HEK293 (cell line): Measurements from ENCODE around the gene KLK6.

ENCODE experiments used
- EGR2 ChIP-seq: fragments of 450-650 bp; formaldehyde crosslinking; IDR thresholded peaks from 2 replicates; pipeline ENCODE4 v1.5.1; 2016; ENCODE audit warnings: low read depth, missing biosample characterization, missing genetic modification characterization
- ELK4 ChIP-seq: IDR thresholded peaks from 2 replicates; pipeline ENCODE4 v1.6.1; 2011; ENCODE audit warnings: mild to moderate bottlenecking, low read depth, low read length, borderline replicate concordance
- FEZF1 ChIP-seq: fragments of 450-650 bp; formaldehyde crosslinking; IDR thresholded peaks from 2 replicates; pipeline ENCODE4 v1.5.1; 2016; ENCODE audit warnings: missing biosample characterization, missing genetic modification characterization
- GFI1B ChIP-seq: fragments of 450-650 bp; formaldehyde crosslinking; IDR thresholded peaks from 2 replicates; pipeline ENCODE4 v1.5.1; 2016; ENCODE audit warnings: missing biosample characterization, missing genetic modification characterization
- GLIS1 ChIP-seq: fragments of 450-650 bp; formaldehyde crosslinking; IDR thresholded peaks from 2 replicates; pipeline ENCODE4 v1.5.1; 2016; ENCODE audit warnings: missing biosample characterization, missing genetic modification characterization
- IKZF3 ChIP-seq: fragments of 450-650 bp; IDR thresholded peaks from 2 replicates; pipeline ENCODE4 v1.5.0; 2018; ENCODE audit warnings: missing biosample characterization, mild to moderate bottlenecking, missing genetic modification characterization, moderate library complexity
- KLF8 ChIP-seq: fragments of 450-650 bp; formaldehyde crosslinking; IDR thresholded peaks from 2 replicates; pipeline ENCODE4 v1.5.1; 2016; ENCODE audit warnings: missing biosample characterization, missing genetic modification characterization
- REPIN1 ChIP-seq: fragments of 450-650 bp; formaldehyde crosslinking; IDR thresholded peaks from 2 replicates; pipeline ENCODE4 v1.5.1; 2017; ENCODE audit warnings: missing biosample characterization, missing genetic modification characterization, low read depth
- SALL2 ChIP-seq: fragments of 450-650 bp; formaldehyde crosslinking; IDR thresholded peaks from 2 replicates; pipeline ENCODE4 v1.5.0; 2017; ENCODE audit warnings: missing biosample characterization, mild to moderate bottlenecking, missing genetic modification characterization, borderline replicate concordance
- TRIM28 ChIP-seq: IDR thresholded peaks from 2 replicates; pipeline ENCODE4 v1.6.1; 2011; ENCODE audit warnings: low read length, control low read depth, borderline replicate concordance
- WT1 ChIP-seq: fragments of 450-650 bp; formaldehyde crosslinking; IDR thresholded peaks from 2 replicates; pipeline ENCODE4 v1.5.1; 2016; ENCODE audit warnings: missing biosample characterization, missing genetic modification characterization
- YY2 ChIP-seq: fragments of 450-650 bp; formaldehyde crosslinking; IDR thresholded peaks from 2 replicates; pipeline ENCODE4 v1.5.1; 2016; ENCODE audit warnings: missing biosample characterization, missing genetic modification characterization
- ZBTB1 ChIP-seq: fragments of 450-650 bp; formaldehyde crosslinking; IDR thresholded peaks from 2 replicates; pipeline ENCODE4 v1.5.1; 2016; ENCODE audit warnings: missing biosample characterization, missing genetic modification characterization
- ZBTB17 ChIP-seq: fragments of 450-650 bp; formaldehyde crosslinking; IDR thresholded peaks from 2 replicates; pipeline ENCODE4 v1.5.1; 2016; ENCODE audit warnings: missing biosample characterization, missing genetic modification characterization
- ZBTB21 ChIP-seq: fragments of 450-650 bp; formaldehyde crosslinking; IDR thresholded peaks from 2 replicates; pipeline ENCODE4 v1.5.1; 2017; ENCODE audit warnings: missing biosample characterization, missing genetic modification characterization
- ZBTB48 ChIP-seq: fragments of 450-650 bp; formaldehyde crosslinking; IDR thresholded peaks from 2 replicates; pipeline ENCODE4 v1.5.1; 2016; ENCODE audit warnings: missing biosample characterization, missing genetic modification characterization
- ZFHX2 ChIP-seq: fragments of 450-650 bp; formaldehyde crosslinking; conservative IDR thresholded peaks from 2 replicates; pipeline ENCODE4 v1.5.1; 2016; ENCODE audit warnings: missing biosample characterization, missing genetic modification characterization
- ZNF10 ChIP-seq: fragments of 450-650 bp; formaldehyde crosslinking; IDR thresholded peaks from 2 replicates; pipeline ENCODE4 v1.5.1; 2017; ENCODE audit warnings: missing biosample characterization, missing genetic modification characterization
- ZNF112 ChIP-seq: fragments of 450-650 bp; formaldehyde crosslinking; IDR thresholded peaks from 2 replicates; pipeline ENCODE4 v1.5.0; 2017; ENCODE audit warnings: missing biosample characterization, missing genetic modification characterization
- ZNF121 ChIP-seq: fragments of 450-650 bp; formaldehyde crosslinking; IDR thresholded peaks from 2 replicates; pipeline ENCODE4 v1.5.1; 2016; ENCODE audit warnings: missing biosample characterization, missing genetic modification characterization
- ZNF148 ChIP-seq: fragments of 450-650 bp; formaldehyde crosslinking; IDR thresholded peaks from 2 replicates; pipeline ENCODE4 v1.5.0; 2017; ENCODE audit warnings: missing biosample characterization, missing genetic modification characterization, borderline replicate concordance
- ZNF157 ChIP-seq: fragments of 450-650 bp; formaldehyde crosslinking; IDR thresholded peaks from 2 replicates; pipeline ENCODE4 v1.5.1; 2016; ENCODE audit warnings: missing biosample characterization, missing genetic modification characterization
- ZNF16 ChIP-seq: fragments of 450-650 bp; formaldehyde crosslinking; IDR thresholded peaks from 2 replicates; pipeline ENCODE4 v1.5.1; 2016; ENCODE audit warnings: low read depth, missing biosample characterization, missing genetic modification characterization
- ZNF311 ChIP-seq: fragments of 450-650 bp; formaldehyde crosslinking; IDR thresholded peaks from 2 replicates; pipeline ENCODE4 v1.5.1; 2017; ENCODE audit warnings: missing biosample characterization, missing genetic modification characterization, borderline replicate concordance
- ZNF391 ChIP-seq: fragments of 450-650 bp; formaldehyde crosslinking; IDR thresholded peaks from 2 replicates; pipeline ENCODE4 v1.5.1; 2016; ENCODE audit warnings: low read depth, missing biosample characterization, missing genetic modification characterization, borderline replicate concordance
- ZNF404 ChIP-seq: fragments of 450-650 bp; formaldehyde crosslinking; IDR thresholded peaks from 2 replicates; pipeline ENCODE4 v1.5.1; 2017; ENCODE audit warnings: missing biosample characterization, missing genetic modification characterization
- ZNF449 ChIP-seq: fragments of 450-650 bp; formaldehyde crosslinking; IDR thresholded peaks from 2 replicates; pipeline ENCODE4 v1.5.1; 2017; ENCODE audit warnings: missing biosample characterization, mild to moderate bottlenecking, missing genetic modification characterization, moderate library complexity
- ZNF473 ChIP-seq: fragments of 450-650 bp; formaldehyde crosslinking; IDR thresholded peaks from 2 replicates; pipeline ENCODE4 v1.5.1; 2017; ENCODE audit warnings: missing biosample characterization, missing genetic modification characterization
- ZNF48 ChIP-seq: fragments of 450-650 bp; formaldehyde crosslinking; IDR thresholded peaks from 2 replicates; pipeline ENCODE4 v1.5.1; 2016; ENCODE audit warnings: missing biosample characterization, missing genetic modification characterization
- ZNF555 ChIP-seq: fragments of 450-650 bp; formaldehyde crosslinking; conservative IDR thresholded peaks from 2 replicates; pipeline ENCODE4 v1.5.1; 2017; ENCODE audit warnings: missing biosample characterization, mild to moderate bottlenecking, missing genetic modification characterization, inconsistent platforms
- ZNF600 ChIP-seq: fragments of 450-650 bp; formaldehyde crosslinking; IDR thresholded peaks from 2 replicates; pipeline ENCODE4 v1.5.1; 2016; ENCODE audit warnings: missing biosample characterization, missing genetic modification characterization
- ZNF624 ChIP-seq: fragments of 450-650 bp; formaldehyde crosslinking; IDR thresholded peaks from 2 replicates; pipeline ENCODE4 v1.5.1; 2017; ENCODE audit warnings: missing biosample characterization, missing genetic modification characterization
- ZNF670 ChIP-seq: fragments of 450-650 bp; formaldehyde crosslinking; IDR thresholded peaks from 2 replicates; pipeline ENCODE4 v1.5.1; 2016; ENCODE audit warnings: missing biosample characterization, missing genetic modification characterization, low read depth
- ZNF707 ChIP-seq: fragments of 450-650 bp; formaldehyde crosslinking; IDR thresholded peaks from 2 replicates; pipeline ENCODE4 v1.5.1; 2016; ENCODE audit warnings: missing biosample characterization, missing genetic modification characterization
- ZNF776 ChIP-seq: fragments of 450-650 bp; formaldehyde crosslinking; IDR thresholded peaks from 2 replicates; pipeline ENCODE4 v1.5.0; 2017; ENCODE audit warnings: missing biosample characterization, missing genetic modification characterization, borderline replicate concordance

The KLK6 gene

GRCh38 chr19:50921426-50922316 lies 47.7 kb downstream of the KLK6 start (continued):
- TF ChIP-seq ZBTB21 (no peak), EGR2 (tag by site-specific recombination) (peak; percentile 43), GFI1B (tag by site-specific recombination) (no peak), ZFHX2 (peak; percentile 56), ZNF311 (tag by site-specific recombination) (no peak), WT1 (tag by site-specific recombination) (no peak), ZNF600 (tag by site-specific recombination) (peak; percentile 71; the same call in 1 of the 2 replicates), GLIS1 (tag by site-specific recombination) (peak; percentile 98), FEZF1 (peak; percentile 19; the same call in 1 of the 2 replicates), ZBTB17 (tag by site-specific recombination) (peak; percentile 33; the same call in 1 of the 2 replicates), ZNF449 (tag by site-specific recombination) (no peak), ZNF10 (tag by site-specific recombination) (peak; percentile 82), ZNF391 (tag by site-specific recombination) (no peak), TRIM28 (no peak), ZNF776 (tag by site-specific recombination) (no peak), YY2 (tag by site-specific recombination) (no peak), ZBTB48 (no peak), KLF8 (no peak), ZNF707 (tag by site-specific recombination) (no peak), IKZF3 (no peak), ZNF555 (tag by site-specific recombination) (no peak), REPIN1 (tag by site-specific recombination) (no peak), ZNF670 (tag by site-specific recombination) (no peak), ZNF16 (no peak), ZNF404 (no peak), ZNF112 (no peak), SALL2 (tag by site-specific recombination) (no peak), ZBTB1 (tag by site-specific recombination) (no peak), ZNF473 (tag by site-specific recombination) (no peak), ZNF624 (no peak), ZNF157 (tag by site-specific recombination) (no peak), ZNF48 (no peak), ZNF148 (no peak), ZNF121 (tag by site-specific recombination) (no peak), ELK4 (no peak)
